H1 (cell line): Measurements from ENCODE around the gene TRMT6. TPM values are rescaled to one million over a fixed set of nuclear protein-coding genes. Genes with fewer than 3 reads are reported as not detected.

Experiments used
- CTCF ChIA-PET: fragments of 300-600 bp; sonication (Branson Sonifier 250); formaldehyde crosslinking; loops from one replicate; lab custom pipeline; 2021; ENCODE audit not compliant: partially characterized antibody; lab: Charles Lee
- POLR2A ChIA-PET: fragments of 300-600 bp; sonication (Branson Sonifier 250); formaldehyde crosslinking; loops from one replicate; lab custom pipeline; 2021; ENCODE audit warnings: inconsistent platforms; ENCODE audit not compliant: partially characterized antibody; lab: Charles Lee
- DNase-seq, 2 experiments: peaks; one replicate each; pipeline versions ENCODE4 v3.0.0 to v3.0.0-alpha.2; 2010 to 2022; ENCODE audit warnings: low spot score in 2 of 2, low read depth in 1 of 2, mixed read lengths in 1 of 2
- FAIRE-seq: peaks from 2 replicates; lab custom pipeline; 2011; peaks lifted over from hg19 to GRCh38; lab: Jason Lieb, UNC
- H2AFZ ChIP-seq: 2 replicates; pipeline ENCODE4 v1.8.1; 2012; ENCODE audit warnings: low read length, inconsistent platforms
- H2AK5ac ChIP-seq: 2 replicates; pipeline ENCODE4 v1.6.1; 2013; ENCODE audit warnings: low read depth, low read length
- H2BK120ac ChIP-seq: replicated peaks from 2 replicates; pipeline ENCODE3; 2013; ENCODE audit warnings: low read depth, low read length, inconsistent platforms
- H2BK12ac ChIP-seq: 2 replicates; pipeline ENCODE4 v1.6.1; 2013; ENCODE audit warnings: low read depth, low read length
- H2BK15ac ChIP-seq: 2 replicates; pipeline ENCODE4 v1.6.1; 2013; ENCODE audit warnings: low read length
- H2BK20ac ChIP-seq: 2 replicates; pipeline ENCODE4 v1.6.1; 2013; ENCODE audit warnings: low read length
- H2BK5ac ChIP-seq: 2 replicates; pipeline ENCODE4 v1.6.1; 2013; ENCODE audit warnings: low read depth, low read length
- H3K14ac ChIP-seq: 2 replicates; pipeline ENCODE4 v1.6.1; 2013; ENCODE audit warnings: inconsistent platforms; ENCODE audit not compliant: insufficient read length
- H3K18ac ChIP-seq: 2 replicates; pipeline ENCODE4 v1.6.1; 2013; ENCODE audit warnings: low read length; ENCODE audit errors: extremely low read depth
- H3K23ac ChIP-seq: 2 replicates; pipeline ENCODE4 v1.6.1; 2013; ENCODE audit warnings: inconsistent platforms; ENCODE audit not compliant: insufficient read length
- H3K23me2 ChIP-seq: 2 replicates; pipeline ENCODE4 v1.6.1; 2013; ENCODE audit warnings: low read depth, low read length
- H3K27ac ChIP-seq: 2 replicates; pipeline ENCODE4 v1.6.1; 2011; ENCODE audit warnings: low read depth, low read length, inconsistent platforms
- H3K27me3 ChIP-seq, 4 experiments: replicated peaks in 1 of 4; 1 replicate in 1 of 4; 2 replicates in 3 of 4; pipeline versions ENCODE4 v1.6.1 to v1.8.1; 2011 to 2013; ENCODE audit warnings: low read length in 3 of 4, mild to moderate bottlenecking in 3 of 4, inconsistent platforms in 2 of 4, mixed read lengths in 2 of 4, moderate library complexity in 1 of 4; ENCODE audit not compliant: control insufficient read depth in 3 of 4, insufficient read depth in 3 of 4; ENCODE audit errors: extremely low read depth in 1 of 4
- H3K36me3 ChIP-seq, 4 experiments: 2 replicates each; pipeline versions ENCODE4 v1.6.1 to v1.8.1; 2011 to 2013; ENCODE audit warnings: mild to moderate bottlenecking in 4 of 4, low read length in 3 of 4, moderate library complexity in 2 of 4, control low read depth in 1 of 4, inconsistent platforms in 1 of 4; ENCODE audit not compliant: insufficient read depth in 4 of 4, control insufficient read depth in 2 of 4
- H3K4ac ChIP-seq: replicated peaks from 2 replicates; pipeline ENCODE3; 2013; ENCODE audit warnings: low read length, low read depth, mixed read lengths, inconsistent platforms; ENCODE audit not compliant: insufficient read length
- H3K4me1 ChIP-seq, 4 experiments: replicated peaks in 1 of 4; 1 replicate in 1 of 4; 2 replicates in 3 of 4; pipeline versions ENCODE4 v1.6.1 to v1.8.1; 2011 to 2013; ENCODE audit warnings: low read length in 3 of 4, inconsistent platforms in 2 of 4, mixed read lengths in 1 of 4; ENCODE audit not compliant: insufficient read depth in 4 of 4, control insufficient read depth in 3 of 4
- H3K4me2 ChIP-seq, 2 experiments: 2 replicates each; pipeline versions ENCODE4 v1.6.1 to v1.8.1; 2011 to 2013; ENCODE audit warnings: low read depth in 2 of 2, low read length in 2 of 2, control low read depth in 1 of 2, inconsistent platforms in 1 of 2, mild to moderate bottlenecking in 1 of 2; ENCODE audit not compliant: insufficient read depth in 1 of 2
- H3K4me3 ChIP-seq, 4 experiments: fragments of 200-600, 300-600 bp in 1 of 4; sonication (generic), shearing (Covaris generic), sonication (Bioruptor Twin) in 1 of 4; 2 replicates each; pipeline versions ENCODE4 v1.5.1 to v1.8.1; 2011 to 2016; ENCODE audit warnings: low read length in 4 of 4, low read depth in 3 of 4, control low read depth in 2 of 4, inconsistent platforms in 2 of 4, mild to moderate bottlenecking in 2 of 4, mixed read lengths in 1 of 4, moderate library complexity in 1 of 4; ENCODE audit not compliant: insufficient read depth in 2 of 4; ENCODE audit errors: extremely low read depth in 1 of 4
- H3K56ac ChIP-seq: replicated peaks from 2 replicates; pipeline ENCODE3; 2013; ENCODE audit warnings: low read depth, mild to moderate bottlenecking, mixed read lengths, low read length, inconsistent platforms; ENCODE audit not compliant: insufficient read length
- H3K79me1 ChIP-seq: 2 replicates; pipeline ENCODE4 v1.6.1; 2013; ENCODE audit warnings: low read depth, low read length, control low read depth
- H3K79me2 ChIP-seq, 2 experiments: 2 replicates each; pipeline versions ENCODE4 v1.6.1 to v1.8.1; 2012 to 2013; ENCODE audit warnings: low read length in 2 of 2, mild to moderate bottlenecking in 2 of 2, inconsistent platforms in 1 of 2; ENCODE audit not compliant: insufficient read depth in 2 of 2, control insufficient read depth in 1 of 2
- H3K9ac ChIP-seq, 4 experiments: replicated peaks in 1 of 4; 1 replicate in 1 of 4; 2 replicates in 3 of 4; pipeline versions ENCODE4 v1.6.1 to v1.8.1; 2011 to 2013; ENCODE audit warnings: low read depth in 3 of 4, low read length in 3 of 4, control low read depth in 2 of 4, mild to moderate bottlenecking in 2 of 4, moderate library complexity in 2 of 4, inconsistent platforms in 1 of 4; ENCODE audit errors: extremely low read depth in 1 of 4
- H3K9me3 ChIP-seq, 2 experiments: 2 replicates each; pipeline versions ENCODE4 v1.6.1 to v1.8.1; 2012 to 2013; ENCODE audit warnings: mild to moderate bottlenecking in 2 of 2, moderate library complexity in 2 of 2, control low read depth in 1 of 2, inconsistent platforms in 1 of 2, low read depth in 1 of 2, low read length in 1 of 2, mixed read lengths in 1 of 2; ENCODE audit not compliant: insufficient read depth in 2 of 2
- H4K20me1 ChIP-seq, 2 experiments: replicated peaks in 1 of 2; 2 replicates each; pipeline versions ENCODE3 to v1.8.1; 2011 to 2013; ENCODE audit warnings: inconsistent platforms in 2 of 2, low read length in 2 of 2, mild to moderate bottlenecking in 1 of 2; ENCODE audit not compliant: insufficient read depth in 2 of 2, control insufficient read depth in 1 of 2
- H4K5ac ChIP-seq: 2 replicates; pipeline ENCODE4 v1.6.1; 2013; ENCODE audit warnings: low read length, low read depth, mixed read lengths, inconsistent platforms; ENCODE audit not compliant: insufficient read length
- H4K8ac ChIP-seq: 2 replicates; pipeline ENCODE4 v1.8.0; 2013; ENCODE audit warnings: mild to moderate bottlenecking, moderate library complexity, low read length, inconsistent platforms; ENCODE audit not compliant: insufficient read depth; ENCODE audit errors: extremely low read depth
- H4K91ac ChIP-seq: replicated peaks from 2 replicates; pipeline ENCODE3; 2013; ENCODE audit warnings: low read length, mixed read lengths, inconsistent platforms; ENCODE audit not compliant: insufficient read length
- POLR2AphosphoS5 ChIP-seq: IDR thresholded peaks from 2 replicates; pipeline ENCODE4 v1.6.1; 2011; ENCODE audit warnings: low read depth, low read length
- TEAD4 ChIP-seq: IDR thresholded peaks from 2 replicates; pipeline ENCODE4 v1.6.1; 2012; ENCODE audit warnings: low read depth, low read length, inconsistent platforms, mixed read lengths
- WGBS, 2 experiments: shearing (Covaris generic) in 1 of 2; methylation state at CpG; one replicate each; pipeline versions ENCODE4 v1.1.6 to v1.1.7; 2013 to 2015; ENCODE audit warnings: low lambda C conversion rate in 2 of 2, mixed read lengths in 2 of 2, inconsistent platforms in 1 of 2, low coverage in 1 of 2, missing lambda C conversion rate in 1 of 2; ENCODE audit not compliant: insufficient replicate concordance in 2 of 2, insufficient coverage in 1 of 2, insufficient read length in 1 of 2; ENCODE audit errors: extremely low coverage in 1 of 2, missing lambda C conversion rate in 1 of 2; 5-methylcytosine and 5-hydroxymethylcytosine counted together
- polyA plus RNA-seq, 7 experiments: library from polyadenylated mRNA; depleted of rRNA in 3 of 7; stranded (reverse) in 5 of 7; unstranded in 2 of 7; fragments of >200 nt in 5 of 7; fragments of 200-250 nt in 2 of 7; gene quantifications; 1 replicate in 5 of 7; 2 replicates in 1 of 7; 4 replicates in 1 of 7; pipeline versions ENCODE4 v1.2.1 to v1.2.3, GENCODE V29; 2011 to 2013; ENCODE audit warnings: missing spikeins in 2 of 7, mixed read lengths in 2 of 7
- total RNA-seq: library from RNA; stranded (reverse); fragmentation: NEBNext Ultra II Directional; extraction: Animal tissue kit (Norgen Biotek cat#: 25700); gene quantifications from 2 replicates; pipeline ENCODE4 v1.2.1, GENCODE V29; 2021
- TF ChIP-seq, protein P1 (sequence below): IDR thresholded peaks from 2 replicates; pipeline ENCODE4 v1.6.1; 2012; ENCODE audit warnings: low read length, inconsistent platforms

TRMT6 gene
- total and polyA plus RNA-seq, 2 of the 8 experiments (the other 6 are each of a cell fraction or from before 2014, with no cell fraction given): 6.9 to 23.3 TPM

DNA sequence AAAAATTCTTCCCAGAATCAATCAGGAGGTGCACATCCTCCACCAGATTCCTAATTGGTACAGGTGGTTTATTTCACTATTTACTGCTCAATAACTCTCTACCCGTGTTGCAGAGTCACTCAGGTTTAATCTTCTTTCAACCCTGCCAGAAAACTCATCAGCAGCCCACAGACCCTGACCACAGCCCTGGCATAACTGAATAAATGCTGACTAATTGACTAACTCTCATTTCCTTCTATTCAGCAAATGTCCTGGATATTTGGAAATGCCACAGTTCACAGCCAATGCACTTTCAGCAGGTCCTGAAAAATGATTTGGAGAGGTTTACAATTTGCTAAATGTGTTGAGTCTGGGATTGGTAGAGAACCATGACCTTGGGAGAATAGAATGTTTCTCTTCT lies 62.3 kb downstream of the TRMT6 start:
- no peak overlapping the region for H2BK120ac ChIP-seq
- H4K5ac ChIP-seq: no peak overlapping the region
- H2BK12ac ChIP-seq: no peak overlapping the region
- no peak overlapping the region for H3K27ac ChIP-seq
- no peak overlapping the region for H2AK5ac ChIP-seq
- no peak overlapping the region for H2BK5ac ChIP-seq
- no peaks in the 10 kb centered on the region for H3K9me3 ChIP-seq
- no peaks in the 10 kb centered on the region for H3K4me1 ChIP-seq
- TF ChIP-seq TEAD4 (no peak), POLR2AphosphoS5 (no peak)
- TF ChIP-seq, protein P1, sequence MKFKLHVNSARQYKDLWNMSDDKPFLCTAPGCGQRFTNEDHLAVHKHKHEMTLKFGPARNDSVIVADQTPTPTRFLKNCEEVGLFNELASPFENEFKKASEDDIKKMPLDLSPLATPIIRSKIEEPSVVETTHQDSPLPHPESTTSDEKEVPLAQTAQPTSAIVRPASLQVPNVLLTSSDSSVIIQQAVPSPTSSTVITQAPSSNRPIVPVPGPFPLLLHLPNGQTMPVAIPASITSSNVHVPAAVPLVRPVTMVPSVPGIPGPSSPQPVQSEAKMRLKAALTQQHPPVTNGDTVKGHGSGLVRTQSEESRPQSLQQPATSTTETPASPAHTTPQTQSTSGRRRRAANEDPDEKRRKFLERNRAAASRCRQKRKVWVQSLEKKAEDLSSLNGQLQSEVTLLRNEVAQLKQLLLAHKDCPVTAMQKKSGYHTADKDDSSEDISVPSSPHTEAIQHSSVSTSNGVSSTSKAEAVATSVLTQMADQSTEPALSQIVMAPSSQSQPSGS: no peak
- no peaks in the 10 kb centered on the region for H3K36me3 ChIP-seq
- H3K27me3 ChIP-seq: no peaks in the 10 kb centered on the region; a peak in 1 of 7 replicates
- H3K79me2 ChIP-seq: no peaks in the 10 kb centered on the region
- H3K23ac ChIP-seq: no peak overlapping the region
- no peak overlapping the region for H4K8ac ChIP-seq
- H3K23me2 ChIP-seq: no peaks in the 10 kb centered on the region
- no peak overlapping the region for H3K4me2 ChIP-seq
- no peak overlapping the region for H4K91ac ChIP-seq
- ChIA-PET POLR2A (no interaction called here), CTCF (no interaction called here)
- no peak overlapping the region for H3K9ac ChIP-seq
- WGBS, 2 experiments: 80% methylated on average over 1 of the region's 1 CpG; no CpG with 5 or more reads in 1 of the 2 experiments
- no peak overlapping the region for H3K18ac ChIP-seq
- no peak overlapping the region for H3K4ac ChIP-seq
- H3K56ac ChIP-seq: no peak overlapping the region
- H4K20me1 ChIP-seq: no peaks in the 10 kb centered on the region
- no peak overlapping the region for H2BK20ac ChIP-seq
- H3K14ac ChIP-seq: no peak overlapping the region
- H3K79me1 ChIP-seq: no peaks in the 10 kb centered on the region
- no peak for DNase-seq
- H2AFZ ChIP-seq: no peak overlapping the region
- FAIRE-seq: no peak
- H2BK15ac ChIP-seq: no peak overlapping the region
- no peak overlapping the region for H3K4me3 ChIP-seq
